Lower leg skin (tissue), 3 donors: ENCODE results near the gene C22orf23.

Source experiments
- POLR2A ChIP-seq, 2 donors: fragments of 450-650 bp; IDR thresholded peaks; one replicate each; pipeline ENCODE4 v1.6.1; 2016 to 2017; ENCODE audit warnings: antibody characterized with exemption in 2 of 2, mild to moderate bottlenecking in 1 of 2, moderate library complexity in 1 of 2
- TF ChIP-seq, protein P1 (sequence below), 3 donors: fragments of 450-650 bp; IDR thresholded peaks; one replicate each; pipeline ENCODE4 v1.5.1; 2016; ENCODE audit warnings: antibody characterized with exemption in 3 of 3, mild to moderate bottlenecking in 3 of 3, moderate library complexity in 2 of 3

DNA sequence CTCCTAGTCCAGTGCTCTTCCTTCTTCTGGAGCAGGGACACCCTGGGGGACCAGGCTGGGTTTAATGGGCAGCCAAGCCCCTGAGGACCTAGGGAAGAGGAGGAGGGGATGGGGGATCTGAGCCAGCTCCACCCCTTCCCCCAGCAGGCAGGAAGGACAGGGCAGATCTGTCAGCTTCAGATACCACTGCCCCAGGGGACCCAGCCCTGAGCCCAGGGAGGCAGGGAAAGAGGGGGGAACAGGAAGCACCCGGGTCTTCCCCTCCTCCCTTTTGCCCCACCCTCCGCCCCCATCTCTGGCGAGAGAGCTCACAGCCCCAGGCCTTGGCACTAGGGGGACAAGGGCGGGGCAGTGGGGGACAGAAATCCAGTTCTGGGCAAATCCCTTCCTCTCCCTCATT lies 42.7 kb upstream of the C22orf23 start:
- TF ChIP-seq, protein P1, sequence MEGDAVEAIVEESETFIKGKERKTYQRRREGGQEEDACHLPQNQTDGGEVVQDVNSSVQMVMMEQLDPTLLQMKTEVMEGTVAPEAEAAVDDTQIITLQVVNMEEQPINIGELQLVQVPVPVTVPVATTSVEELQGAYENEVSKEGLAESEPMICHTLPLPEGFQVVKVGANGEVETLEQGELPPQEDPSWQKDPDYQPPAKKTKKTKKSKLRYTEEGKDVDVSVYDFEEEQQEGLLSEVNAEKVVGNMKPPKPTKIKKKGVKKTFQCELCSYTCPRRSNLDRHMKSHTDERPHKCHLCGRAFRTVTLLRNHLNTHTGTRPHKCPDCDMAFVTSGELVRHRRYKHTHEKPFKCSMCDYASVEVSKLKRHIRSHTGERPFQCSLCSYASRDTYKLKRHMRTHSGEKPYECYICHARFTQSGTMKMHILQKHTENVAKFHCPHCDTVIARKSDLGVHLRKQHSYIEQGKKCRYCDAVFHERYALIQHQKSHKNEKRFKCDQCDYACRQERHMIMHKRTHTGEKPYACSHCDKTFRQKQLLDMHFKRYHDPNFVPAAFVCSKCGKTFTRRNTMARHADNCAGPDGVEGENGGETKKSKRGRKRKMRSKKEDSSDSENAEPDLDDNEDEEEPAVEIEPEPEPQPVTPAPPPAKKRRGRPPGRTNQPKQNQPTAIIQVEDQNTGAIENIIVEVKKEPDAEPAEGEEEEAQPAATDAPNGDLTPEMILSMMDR (IDR thresholded peaks at IDR 0.05) = no peak
- TF ChIP-seq POLR2A (IDR thresholded peaks at IDR 0.05) = no peak
